ENCODE measurements around the gene RALA.

The RALA gene

GRCh38 chr7:39757604-39758003, 134.2 kb downstream of the RALA start:
- no peak for DNase-seq (ENCODE audit: insufficient read length, low spot score)

More at GRCh38 chr7:39757604-39758003, 134.2 kb downstream of the RALA start:
- FAIRE-seq = no peak
